Measurements from ENCODE around the gene PRR20G. TPM values are rescaled to one million over a fixed set of nuclear protein-coding genes. Genes with fewer than 3 reads are reported as not detected.
A peak's percentile ranks its signal among the peaks of the same experiment; 100 is the strongest.

PRR20G gene
- total and polyA plus RNA-seq, 2 experiments from 2014 or later: 0.39 TPM; not detected in 1

GRCh38 chr3:127253491-127253890 lies 34.4 kb downstream of the PRR20G start (continued):
- no peak for TF ChIP-seq REST (IDR thresholded peaks at IDR 0.05; ENCODE audit: unreplicated experiment)
- no peak for TF ChIP-seq JUNB (IDR thresholded peaks at IDR 0.05; ENCODE audit: unreplicated experiment)

GRCh38 chr3:127252446-127252845 lies 35.4 kb downstream of the PRR20G start:
- peaks cover 11% of the 10 kb centered on the region; the same call in 1 of the 2 replicates for H3K36me3 ChIP-seq (ENCODE audit: insufficient read depth)
- H3F3A ChIP-seq (replicated peaks; ENCODE audit: low read depth): no peaks in the 10 kb centered on the region
- no peaks in the 10 kb centered on the region for H4K20me1 ChIP-seq (replicated peaks; ENCODE audit: insufficient read depth)
- peaks cover 2% of the 10 kb centered on the region for H3K27me3 Mint-ChIP-seq (ENCODE audit: insufficient read depth, low read depth, poor library complexity)
- no peak for DNase-seq (ENCODE audit: low spot score)
- H3K27ac Mint-ChIP-seq: no peak overlapping the region
- H3K4me2 ChIP-seq: no peak overlapping the region
- no peaks in the 10 kb centered on the region for H3K4me1 ChIP-seq (ENCODE audit: insufficient read depth)
- H3K27ac ChIP-seq (ENCODE audit: low read depth): no peak overlapping the region
- H3K9me3 Mint-ChIP-seq: peaks cover 71% of the 10 kb centered on the region
- H3K4me3 ChIP-seq: no peak overlapping the region
- no peaks in the 10 kb centered on the region for H3K79me2 ChIP-seq (replicated peaks; ENCODE audit: insufficient read depth)
- TF ChIP-seq NANOG (IDR thresholded peaks at IDR 0.05; ENCODE audit: borderline replicate concordance): no peak
- no peak for TF ChIP-seq CTCF (conservative IDR thresholded peaks at IDR 0.05; ENCODE audit: low read depth in 2 of 2)
- no peaks in the 10 kb centered on the region for H3K4me1 Mint-ChIP-seq
- no peak for ATAC-seq
- no peaks in the 10 kb centered on the region for H3K9me2 ChIP-seq (ENCODE audit: insufficient read depth)
- H3K36me3 Mint-ChIP-seq (ENCODE audit: low read depth): peaks cover 4% of the 10 kb centered on the region; the same call in 1 of the 3 replicates
- H2AFZ ChIP-seq: no peak overlapping the region
- no peaks in the 10 kb centered on the region for H3K27me3 ChIP-seq (ENCODE audit: insufficient read depth)
- no peak overlapping the region for H3K4me3 Mint-ChIP-seq

- peaks cover 17% of the 10 kb centered on the region for H3K36me3 ChIP-seq (ENCODE audit: insufficient read depth)
- H3K4me2 ChIP-seq: no peak overlapping the region
- H3K9me3 Mint-ChIP-seq: peaks cover 84% of the 10 kb centered on the region
- DNase-seq (ENCODE audit: low spot score) (peak; percentile 33), ATAC-seq (no peak)
- no peak overlapping the region for H2AFZ ChIP-seq
- no peaks in the 10 kb centered on the region for H3K4me1 Mint-ChIP-seq
- no peaks in the 10 kb centered on the region for H3K79me2 ChIP-seq (replicated peaks; ENCODE audit: insufficient read depth)
- H3K27me3 Mint-ChIP-seq (ENCODE audit: insufficient read depth, low read depth, poor library complexity): no peaks in the 10 kb centered on the region
- no peak overlapping the region for H3K4me3 Mint-ChIP-seq
- H3K9me2 ChIP-seq (ENCODE audit: insufficient read depth): no peaks in the 10 kb centered on the region
- no peak overlapping the region for H3K27ac Mint-ChIP-seq
- no peaks in the 10 kb centered on the region for H3F3A ChIP-seq (replicated peaks; ENCODE audit: low read depth)
- H3K36me3 Mint-ChIP-seq (ENCODE audit: low read depth): peaks cover 16% of the 10 kb centered on the region
- H3K4me3 ChIP-seq: no peak overlapping the region
- H3K4me1 ChIP-seq (ENCODE audit: insufficient read depth): no peaks in the 10 kb centered on the region
- no peaks in the 10 kb centered on the region for H4K20me1 ChIP-seq (replicated peaks; ENCODE audit: insufficient read depth)
- no peaks in the 10 kb centered on the region for H3K27me3 ChIP-seq (ENCODE audit: insufficient read depth)
- H3K27ac ChIP-seq (ENCODE audit: low read depth): no peak overlapping the region
- no peak for TF ChIP-seq CTCF (conservative IDR thresholded peaks at IDR 0.05; ENCODE audit: low read depth in 2 of 2)
- no peak for TF ChIP-seq EZH2phosphoT487 (IDR thresholded peaks at IDR 0.05; ENCODE audit: unreplicated experiment)
- no peak for TF ChIP-seq EZH2 (IDR thresholded peaks at IDR 0.05; ENCODE audit: low read depth, unreplicated experiment)
- no peak for TF ChIP-seq JUNB (IDR thresholded peaks at IDR 0.05; ENCODE audit: unreplicated experiment)
- no peak for TF ChIP-seq STAT1 (IDR thresholded peaks at IDR 0.05; ENCODE audit: unreplicated experiment)
- TF ChIP-seq ZNF114 (CRISPR knock-in tag; IDR thresholded peaks at IDR 0.05): no peak
- no peak for TF ChIP-seq REST (IDR thresholded peaks at IDR 0.05; ENCODE audit: unreplicated experiment)
- TF ChIP-seq ZNF331 (CRISPR knock-in tag; IDR thresholded peaks at IDR 0.05; ENCODE audit: low read depth): no peak
- no peak for TF ChIP-seq NANOG (IDR thresholded peaks at IDR 0.05; ENCODE audit: borderline replicate concordance)
- no peak for TF ChIP-seq ETS1 (IDR thresholded peaks at IDR 0.05)
These were observed 37.8 kb downstream of the PRR20G start for GRCh38 chr3:127250032-127250431.

Data from GM23338 (cell line).